ENCODE data around the gene BASP1. TPM values are rescaled to one million over a fixed set of nuclear protein-coding genes. Genes with fewer than 3 reads are reported as not detected.

The BASP1 gene
- total RNA-seq, 2 donors from 2014 or later: 1.4 to 2.4 TPM

GRCh38 chr5:17220469-17220868 is 3.0 kb downstream of the BASP1 start:
- no peaks in the 10 kb centered on the region for H3K9me3 ChIP-seq (ENCODE audit: control insufficient read depth, low read length, poor library complexity, severe bottlenecking)
- H3K4me3 Mint-ChIP-seq: no peak overlapping the region
- H3K27me3 Mint-ChIP-seq: peaks cover 49% of the 10 kb centered on the region
- no peak overlapping the region for H3K27ac Mint-ChIP-seq
- DNase-seq (no peak), ATAC-seq (no peak)
- peaks cover 5% of the 10 kb centered on the region for H3K4me1 Mint-ChIP-seq
- peaks cover 2% of the 10 kb centered on the region for H3K36me3 Mint-ChIP-seq (ENCODE audit: low read depth)

GRCh38 chr5:17221843-17222636 is 4.6 kb downstream of the BASP1 start:
- no peak overlapping the region for H3K4me3 Mint-ChIP-seq
- no peaks in the 10 kb centered on the region for H3K36me3 Mint-ChIP-seq (ENCODE audit: low read depth)
- H3K9me3 ChIP-seq (ENCODE audit: control insufficient read depth, low read length, poor library complexity, severe bottlenecking): no peaks in the 10 kb centered on the region
- no peak for DNase-seq
- no peaks in the 10 kb centered on the region for H3K4me1 Mint-ChIP-seq
- H3K27ac Mint-ChIP-seq: no peak overlapping the region
- H3K27me3 Mint-ChIP-seq: peaks cover 44% of the 10 kb centered on the region
- no peak for ATAC-seq

- Mint-ChIP-seq H3K27ac (no peak overlapping the region), H3K27me3 (peaks cover 44% of the 10 kb centered on the region), H3K36me3 (ENCODE audit: low read depth) (no peaks in the 10 kb centered on the region), H3K4me1 (no peaks in the 10 kb centered on the region), H3K4me3 (no peak overlapping the region)
- ATAC-seq (no peak), DNase-seq (no peak)
- H3K9me3 ChIP-seq (ENCODE audit: control insufficient read depth, low read length, poor library complexity, severe bottlenecking): no peaks in the 10 kb centered on the region
Observed at GRCh38 chr5:17222664-17223063, 5.2 kb downstream of the BASP1 start.

GRCh38 chr5:17223367-17224185 is 6.1 kb downstream of the BASP1 start:
- Mint-ChIP-seq H3K4me3 (no peak overlapping the region), H3K27me3 (peaks cover 44% of the 10 kb centered on the region), H3K4me1 (no peaks in the 10 kb centered on the region), H3K27ac (no peak overlapping the region), H3K36me3 (ENCODE audit: low read depth) (no peaks in the 10 kb centered on the region)
- no peaks in the 10 kb centered on the region for H3K9me3 ChIP-seq (ENCODE audit: control insufficient read depth, low read length, poor library complexity, severe bottlenecking)
- ATAC-seq (no peak), DNase-seq (no peak)

- Mint-ChIP-seq H3K4me1 (no peaks in the 10 kb centered on the region), H3K36me3 (ENCODE audit: low read depth) (no peaks in the 10 kb centered on the region), H3K4me3 (no peak overlapping the region), H3K27ac (no peak overlapping the region), H3K27me3 (peaks cover 37% of the 10 kb centered on the region)
- DNase-seq (no peak), ATAC-seq (peak; percentile 54)
- no peaks in the 10 kb centered on the region for H3K9me3 ChIP-seq (ENCODE audit: control insufficient read depth, low read length, poor library complexity, severe bottlenecking)
Observed at GRCh38 chr5:17224858-17225511, 7.6 kb downstream of the BASP1 start.

- ATAC-seq (no peak), DNase-seq (no peak)
- Mint-ChIP-seq H3K4me1 (no peaks in the 10 kb centered on the region), H3K4me3 (no peak overlapping the region), H3K27me3 (peaks cover 34% of the 10 kb centered on the region), H3K36me3 (ENCODE audit: low read depth) (no peaks in the 10 kb centered on the region), H3K27ac (no peak overlapping the region)
- H3K9me3 ChIP-seq (ENCODE audit: control insufficient read depth, low read length, poor library complexity, severe bottlenecking): no peaks in the 10 kb centered on the region
Observed at GRCh38 chr5:17225520-17225919, 8.1 kb downstream of the BASP1 start.

GRCh38 chr5:17227868-17228267 is 10.4 kb downstream of the BASP1 start:
- DNase-seq (no peak), ATAC-seq (no peak)
- H3K9me3 ChIP-seq (ENCODE audit: control insufficient read depth, low read length, poor library complexity, severe bottlenecking): no peaks in the 10 kb centered on the region
- Mint-ChIP-seq H3K36me3 (ENCODE audit: low read depth) (peaks cover 2% of the 10 kb centered on the region), H3K4me1 (no peaks in the 10 kb centered on the region), H3K27ac (no peak overlapping the region), H3K4me3 (no peak overlapping the region), H3K27me3 (peaks cover 28% of the 10 kb centered on the region)

- Mint-ChIP-seq H3K27ac (no peak overlapping the region), H3K4me3 (peak overlapping the region; percentile 2), H3K4me1 (no peaks in the 10 kb centered on the region), H3K27me3 (peaks cover 23% of the 10 kb centered on the region), H3K36me3 (ENCODE audit: low read depth) (peaks cover 2% of the 10 kb centered on the region)
- DNase-seq (no peak), ATAC-seq (no peak)
- no peaks in the 10 kb centered on the region for H3K9me3 ChIP-seq (ENCODE audit: control insufficient read depth, low read length, poor library complexity, severe bottlenecking)
Observed at GRCh38 chr5:17228821-17229291, 11.4 kb downstream of the BASP1 start.

- H3K9me3 ChIP-seq (ENCODE audit: control insufficient read depth, low read length, poor library complexity, severe bottlenecking): no peaks in the 10 kb centered on the region
- Mint-ChIP-seq H3K27ac (no peak overlapping the region), H3K27me3 (peaks cover 18% of the 10 kb centered on the region), H3K36me3 (ENCODE audit: low read depth) (peaks cover 2% of the 10 kb centered on the region), H3K4me1 (no peaks in the 10 kb centered on the region), H3K4me3 (no peak overlapping the region)
- DNase-seq (no peak), ATAC-seq (no peak)
Observed at GRCh38 chr5:17229313-17229712, 11.9 kb downstream of the BASP1 start.

- Mint-ChIP-seq H3K4me1 (no peaks in the 10 kb centered on the region), H3K4me3 (no peak overlapping the region), H3K36me3 (ENCODE audit: low read depth) (peaks cover 2% of the 10 kb centered on the region), H3K27ac (no peak overlapping the region), H3K27me3 (peaks cover 10% of the 10 kb centered on the region)
- DNase-seq (no peak), ATAC-seq (no peak)
- no peaks in the 10 kb centered on the region for H3K9me3 ChIP-seq (ENCODE audit: control insufficient read depth, low read length, poor library complexity, severe bottlenecking)
Observed at GRCh38 chr5:17230191-17230590, 12.8 kb downstream of the BASP1 start.

GRCh38 chr5:17230808-17231525 is 13.5 kb downstream of the BASP1 start:
- peaks cover 2% of the 10 kb centered on the region for H3K36me3 Mint-ChIP-seq (ENCODE audit: low read depth)
- H3K27ac Mint-ChIP-seq: no peak overlapping the region
- DNase-seq (no peak), ATAC-seq (no peak)
- H3K4me3 Mint-ChIP-seq: no peak overlapping the region
- H3K4me1 Mint-ChIP-seq: no peaks in the 10 kb centered on the region
- H3K27me3 Mint-ChIP-seq: peaks cover 7% of the 10 kb centered on the region
- H3K9me3 ChIP-seq (ENCODE audit: control insufficient read depth, low read length, poor library complexity, severe bottlenecking): no peaks in the 10 kb centered on the region

GRCh38 chr5:17232405-17232804 is 15.0 kb downstream of the BASP1 start:
- H3K4me3 Mint-ChIP-seq: no peak overlapping the region

GRCh38 chr5:17233488-17233887 is 16.1 kb downstream of the BASP1 start:
- DNase-seq (no peak), ATAC-seq (no peak)
- Mint-ChIP-seq H3K4me1 (no peaks in the 10 kb centered on the region), H3K36me3 (ENCODE audit: low read depth) (peaks cover 2% of the 10 kb centered on the region), H3K4me3 (no peak overlapping the region), H3K27ac (no peak overlapping the region), H3K27me3 (peaks cover 7% of the 10 kb centered on the region)
- H3K9me3 ChIP-seq (ENCODE audit: control insufficient read depth, low read length, poor library complexity, severe bottlenecking): no peaks in the 10 kb centered on the region

More at GRCh38 chr5:17232405-17232804, 15.0 kb downstream of the BASP1 start:
- peaks cover 2% of the 10 kb centered on the region for H3K36me3 Mint-ChIP-seq (ENCODE audit: low read depth)
- peaks cover 7% of the 10 kb centered on the region for H3K27me3 Mint-ChIP-seq
- H3K9me3 ChIP-seq (ENCODE audit: control insufficient read depth, low read length, poor library complexity, severe bottlenecking): no peaks in the 10 kb centered on the region
- no peak overlapping the region for H3K27ac Mint-ChIP-seq
- H3K4me1 Mint-ChIP-seq: no peaks in the 10 kb centered on the region
- DNase-seq: no peak
- no peak for ATAC-seq

Data from T-helper 17 cell (primary cell).